GM18858 (cell line): ENCODE results near the gene LHX3.
"Not testable (repeated sequence)": the region's sequence is repeated elsewhere in the genome, so short reads cannot be mapped to it uniquely, and the experiment has no call there.

Experiments used
- ATAC-seq: cut with Tn5 transposase; IDR thresholded peaks from one replicate; pipeline ENCODE4 v1.9.1; 2021; ENCODE audit not compliant: unreplicated experiment

Gene LHX3

DNA sequence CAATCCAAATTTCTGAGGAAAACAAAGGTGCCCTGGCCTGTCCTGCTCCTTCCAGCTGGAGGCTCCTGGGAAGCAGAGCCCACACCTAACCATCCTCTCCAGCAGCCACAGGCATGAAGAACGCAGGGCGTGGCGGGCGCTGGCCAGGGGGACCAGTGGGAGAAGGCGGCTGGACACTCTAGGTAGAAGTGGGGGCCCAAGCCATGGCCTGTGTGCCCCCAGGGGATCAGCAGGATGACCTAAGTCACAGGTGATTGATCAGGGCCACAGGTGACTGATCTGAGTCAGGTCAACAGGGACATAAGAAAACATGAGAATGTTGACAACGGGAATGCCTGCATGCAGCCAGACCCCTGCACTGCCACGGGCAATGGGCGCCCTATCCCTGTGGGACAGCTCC lies 37.3 kb upstream of the LHX3 start:
- no peak for ATAC-seq

DNA sequence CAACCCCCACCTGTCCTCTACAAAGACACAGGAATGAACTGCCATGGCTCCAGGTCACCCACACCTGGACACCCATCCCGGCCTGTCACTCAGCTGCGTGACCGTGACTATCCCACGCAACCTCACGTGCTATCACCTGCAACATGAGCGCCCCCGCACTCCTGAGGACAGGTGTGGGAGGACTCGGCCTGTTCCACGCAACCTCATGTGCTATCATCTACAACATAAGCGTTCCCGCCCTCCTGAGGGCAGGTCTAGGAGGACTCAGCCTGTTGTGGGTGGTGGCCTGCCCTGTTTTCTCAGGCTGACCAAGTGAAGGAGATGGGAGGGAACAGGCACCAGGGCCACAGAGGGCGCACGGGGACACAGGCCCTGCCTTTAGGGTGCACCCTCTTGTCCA lies 36.6 kb upstream of the LHX3 start:
- ATAC-seq, result no peak

DNA sequence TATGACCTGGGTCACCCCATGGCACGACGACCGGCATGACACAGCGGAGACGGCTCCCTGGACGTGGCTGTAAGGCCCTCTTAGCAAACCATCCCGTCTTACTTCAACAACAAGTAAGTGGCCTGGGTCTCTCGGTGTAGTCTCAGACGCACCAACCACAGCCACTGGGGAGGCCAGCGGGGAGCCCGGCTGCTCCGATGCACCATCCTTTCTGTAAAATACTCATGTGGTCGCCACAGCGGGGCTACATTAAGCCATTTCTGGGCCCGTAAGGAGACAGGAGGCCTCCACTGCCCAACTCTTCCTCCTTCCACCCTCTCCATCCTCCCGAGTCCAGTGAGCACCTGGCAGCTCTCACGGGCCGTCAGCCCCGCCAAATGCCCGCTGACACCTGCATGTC lies 36.0 kb upstream of the LHX3 start:
- ATAC-seq, result no peak

DNA sequence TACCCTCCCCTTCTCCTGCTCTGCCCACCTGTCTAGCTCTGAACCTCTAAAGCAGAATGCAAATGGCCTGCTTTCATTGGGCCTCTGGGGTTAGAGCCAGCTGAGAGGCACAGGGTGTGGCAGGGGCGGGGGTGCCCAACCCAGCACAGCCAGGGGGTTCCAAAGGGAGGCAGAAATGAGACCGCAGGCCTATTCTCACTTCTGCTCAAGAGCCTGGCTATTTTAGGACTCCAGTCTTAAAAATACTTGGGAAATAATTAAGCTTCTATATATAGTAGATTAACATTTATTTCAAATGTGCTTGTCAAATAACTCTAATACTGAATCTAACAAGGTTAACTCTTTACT lies 35.0 kb upstream of the LHX3 start:
- no peak for ATAC-seq

DNA sequence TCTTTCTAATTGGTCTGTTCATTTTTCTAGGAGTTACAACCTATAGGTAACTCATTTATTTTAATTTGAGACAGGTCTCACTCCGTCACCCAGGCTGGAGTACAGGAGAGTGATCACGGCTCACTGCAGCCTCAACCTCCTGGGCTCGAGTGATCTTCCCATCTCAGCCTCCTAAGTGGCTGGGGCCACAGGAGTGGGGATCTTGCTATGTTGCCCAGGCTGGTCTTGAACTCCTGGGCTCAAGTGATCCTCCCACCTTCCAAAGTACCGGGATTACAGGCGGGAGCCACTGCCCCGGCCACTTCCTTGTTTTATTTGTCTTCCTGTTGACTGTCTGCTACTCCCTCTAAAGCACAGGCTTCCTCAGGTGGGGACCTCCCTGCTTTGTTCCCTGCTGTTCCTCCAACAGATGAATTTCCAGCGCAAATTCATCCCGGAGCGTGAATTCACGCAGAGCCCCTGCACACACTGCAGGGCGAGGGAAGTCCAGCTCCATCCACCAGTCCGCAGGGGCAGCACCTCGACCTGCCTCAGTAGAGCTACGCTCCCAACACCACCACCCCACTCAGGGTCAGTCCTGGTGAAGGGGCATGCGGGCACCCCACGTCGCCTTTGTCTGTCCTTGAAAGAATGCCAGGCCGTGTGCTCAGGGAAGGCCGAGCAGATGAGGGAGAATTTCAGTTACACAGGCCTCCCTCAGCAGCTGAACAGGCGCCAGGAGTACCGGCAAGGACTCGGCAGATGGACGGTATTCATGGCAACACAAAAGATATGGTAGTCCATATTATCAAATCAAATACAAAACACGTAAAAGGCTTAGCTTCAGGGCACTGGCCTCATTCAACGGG lies 34.4 kb upstream of the LHX3 start:
- ATAC-seq, result no peak

DNA sequence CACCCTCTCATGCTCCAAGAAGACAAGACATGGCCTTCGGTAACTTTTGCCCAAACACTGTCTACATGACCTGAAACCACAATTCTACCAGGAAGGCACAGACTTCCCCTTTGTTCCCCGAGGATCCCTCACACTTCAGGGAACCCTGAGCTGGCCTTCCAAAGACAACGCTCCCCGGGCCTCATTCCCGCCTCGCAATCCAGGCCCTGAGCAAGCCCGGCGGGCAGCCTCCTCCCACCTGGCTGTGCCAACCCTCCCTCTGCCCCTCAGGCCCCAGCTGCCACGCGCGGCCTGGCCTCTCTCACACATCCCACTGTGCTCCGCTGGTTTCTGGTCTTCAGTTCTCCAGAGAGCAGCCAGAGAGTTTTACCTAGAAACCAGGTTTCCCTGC lies 33.4 kb upstream of the LHX3 start:
- ATAC-seq, result no peak

DNA sequence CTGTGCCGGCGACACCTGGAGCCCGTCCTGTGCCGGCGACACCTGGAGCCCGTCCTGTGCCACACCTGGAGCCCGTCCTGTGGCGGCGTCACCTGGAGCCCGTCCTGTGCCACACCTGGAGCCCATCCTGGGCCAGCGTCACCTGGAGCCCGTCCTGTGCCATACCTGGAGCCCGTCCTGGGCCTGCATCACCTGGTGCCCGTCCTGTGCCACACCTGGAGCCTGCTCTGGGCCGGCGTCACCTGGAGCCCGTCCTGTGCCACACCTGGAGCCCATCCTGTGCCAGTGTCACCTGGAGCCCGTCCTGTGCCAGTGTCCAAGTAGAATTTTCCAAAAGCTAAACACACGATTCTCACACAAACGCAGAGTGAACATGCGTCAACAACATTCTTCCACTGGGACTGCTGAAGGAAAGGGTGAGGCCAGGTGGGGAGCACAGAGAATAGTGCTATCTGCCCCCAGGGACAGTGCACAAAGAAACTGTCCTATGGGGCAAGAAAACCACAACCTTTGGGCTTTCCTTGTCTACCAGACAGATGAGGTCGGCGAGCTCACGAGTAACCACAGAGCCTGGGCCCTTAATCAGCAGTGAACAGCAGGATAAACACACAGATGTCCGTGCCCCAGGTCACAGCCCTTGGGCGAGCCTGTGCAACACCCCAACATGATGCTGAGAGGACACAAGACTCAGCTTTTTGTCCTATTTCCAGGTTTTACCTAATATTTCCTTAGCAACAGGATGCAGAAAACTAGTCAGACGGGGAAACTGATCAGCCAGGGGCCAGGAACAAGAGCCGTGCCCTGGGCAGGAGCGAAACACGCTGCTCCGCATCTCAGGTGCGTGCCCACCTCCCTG lies 32.8 kb upstream of the LHX3 start:
- ATAC-seq, result no peak

DNA sequence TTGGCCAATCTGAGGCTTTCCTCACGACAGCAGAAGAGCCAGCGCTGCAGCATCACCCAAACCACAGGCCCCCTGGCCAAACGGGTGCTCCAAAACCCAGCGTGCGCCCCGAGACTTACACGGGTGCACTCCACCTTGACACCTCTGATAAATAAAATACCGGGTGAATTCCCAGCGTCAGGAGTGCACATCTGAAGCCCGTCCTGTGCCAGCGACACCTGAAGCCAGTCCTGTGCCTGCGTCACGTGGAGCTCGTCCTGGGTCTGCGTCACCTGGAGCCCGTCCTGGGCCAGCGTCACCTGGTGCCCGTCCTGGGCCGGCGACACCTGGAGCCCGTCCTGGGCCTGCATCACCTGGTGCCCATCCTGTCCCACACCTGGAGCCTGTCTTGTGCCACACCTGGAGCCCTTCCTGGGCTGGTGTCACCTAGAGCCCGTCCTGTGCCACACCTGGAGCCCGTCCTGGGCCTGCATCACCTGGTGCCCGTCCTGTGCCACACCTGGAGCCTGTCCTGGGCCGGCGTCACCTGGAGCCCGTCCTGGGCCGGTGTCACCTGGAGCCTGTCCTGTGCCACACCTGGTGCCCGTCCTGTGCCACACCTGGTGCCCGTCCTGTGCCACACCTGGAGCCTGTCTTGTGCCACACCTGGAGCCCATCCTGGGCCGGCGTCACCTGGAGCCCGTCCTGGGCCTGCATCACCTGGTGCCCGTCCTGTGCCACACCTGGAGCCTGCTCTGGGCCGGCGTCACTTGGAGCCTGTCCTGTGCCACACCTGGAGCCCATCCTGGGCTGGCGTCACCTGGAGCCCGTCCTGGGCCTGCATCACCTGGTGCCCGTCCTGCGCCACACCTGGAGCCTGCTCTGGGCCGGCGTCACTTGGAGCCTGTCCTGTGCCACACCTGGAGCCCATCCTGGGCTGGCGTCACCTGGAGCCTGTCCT lies 31.8 kb upstream of the LHX3 start:
- ATAC-seq, result not testable (repeated sequence)

DNA sequence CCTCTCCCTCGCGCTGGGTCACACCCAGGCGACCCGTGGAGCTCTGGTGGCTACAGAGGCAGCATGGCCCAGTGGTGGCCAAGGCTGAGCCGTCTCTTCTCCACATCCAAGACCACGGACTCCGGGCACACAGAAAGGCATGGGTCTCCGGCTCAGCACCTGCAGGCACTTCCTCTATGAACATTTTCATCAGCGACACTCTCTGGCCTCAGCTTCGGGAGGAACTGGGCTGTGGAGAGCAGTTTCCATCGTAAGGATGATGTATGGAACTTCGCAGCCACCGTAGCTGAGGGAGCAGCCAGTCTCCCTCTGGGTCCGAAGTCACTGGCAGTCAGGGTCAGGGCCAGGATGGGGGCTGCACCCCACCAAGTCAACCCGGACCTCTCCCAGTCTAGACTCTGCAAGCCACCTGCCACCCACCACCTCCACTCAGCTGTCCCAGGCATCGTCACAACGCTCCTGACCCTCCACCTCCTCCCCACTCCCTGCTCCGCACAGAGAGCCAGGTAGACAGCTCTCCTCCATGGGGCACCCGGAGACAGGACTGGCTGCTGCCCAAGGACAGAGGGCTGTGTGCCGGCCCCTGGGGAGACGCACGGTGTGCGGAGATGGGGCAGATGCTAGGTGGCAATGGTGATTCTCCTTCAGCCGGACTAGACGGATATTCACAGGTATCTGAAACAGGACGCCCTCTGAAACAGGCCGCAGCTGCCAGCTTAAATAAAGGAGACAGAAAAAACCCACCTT lies 31.0 kb upstream of the LHX3 start:
- no peak for ATAC-seq

DNA sequence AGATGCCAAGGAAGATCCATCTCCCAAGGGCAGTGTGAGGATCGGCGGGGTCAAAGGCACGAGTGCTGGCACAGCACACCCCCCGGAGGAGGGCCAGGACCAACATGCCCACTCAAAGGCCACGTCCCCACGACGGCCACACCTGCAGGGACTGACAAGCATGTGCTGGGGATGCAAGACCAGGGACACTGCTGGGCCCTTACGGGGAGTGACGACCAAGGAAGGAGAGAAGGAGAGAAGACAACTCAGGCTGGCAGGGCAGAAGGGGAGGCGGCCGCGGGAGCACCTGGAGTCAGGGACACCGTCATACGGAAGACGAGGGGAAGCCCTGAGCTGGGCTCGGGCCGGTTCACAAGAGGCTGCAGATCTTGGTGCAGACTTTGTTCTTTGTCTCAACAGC lies 30.2 kb upstream of the LHX3 start:
- no peak for ATAC-seq

DNA sequence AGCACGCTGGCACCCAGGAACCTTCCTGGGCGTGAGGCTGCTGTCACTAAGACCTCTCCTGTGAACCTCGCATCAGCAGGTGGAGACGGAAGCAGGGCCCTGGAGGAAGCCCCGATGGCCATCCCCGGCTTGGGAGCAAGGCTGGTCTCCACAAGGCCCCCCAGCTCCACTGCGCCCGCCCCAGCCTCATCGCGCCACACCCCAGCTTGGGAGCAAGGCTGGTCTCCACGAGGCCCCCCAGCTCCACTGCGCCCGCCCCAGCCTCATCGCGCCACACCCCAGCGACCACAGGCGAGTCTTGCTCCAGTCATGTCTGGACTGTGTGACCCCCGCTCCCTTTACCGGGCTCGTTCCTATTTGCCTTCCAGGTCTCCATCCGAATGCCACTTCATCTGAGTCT lies 29.7 kb upstream of the LHX3 start:
- no peak for ATAC-seq

DNA sequence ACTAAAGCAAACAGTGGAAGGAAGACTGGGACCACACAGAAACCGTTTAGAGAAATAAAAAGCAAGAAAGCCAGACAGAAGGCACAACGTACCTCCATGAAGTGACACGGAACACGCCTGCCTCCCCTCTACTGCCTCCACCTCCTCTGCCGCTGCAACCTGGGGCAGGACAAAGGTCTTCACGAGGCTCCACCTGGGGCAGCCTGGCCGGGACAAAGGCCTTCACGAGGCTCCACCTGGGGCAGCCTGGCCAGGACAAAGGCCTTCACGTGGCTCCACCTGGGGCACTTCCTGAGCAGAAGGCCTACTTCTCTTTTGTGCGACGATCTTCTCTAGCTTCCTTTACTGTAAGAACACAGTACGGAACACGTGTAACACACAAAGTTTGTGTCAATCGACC lies 28.9 kb upstream of the LHX3 start:
- ATAC-seq, result no peak

DNA sequence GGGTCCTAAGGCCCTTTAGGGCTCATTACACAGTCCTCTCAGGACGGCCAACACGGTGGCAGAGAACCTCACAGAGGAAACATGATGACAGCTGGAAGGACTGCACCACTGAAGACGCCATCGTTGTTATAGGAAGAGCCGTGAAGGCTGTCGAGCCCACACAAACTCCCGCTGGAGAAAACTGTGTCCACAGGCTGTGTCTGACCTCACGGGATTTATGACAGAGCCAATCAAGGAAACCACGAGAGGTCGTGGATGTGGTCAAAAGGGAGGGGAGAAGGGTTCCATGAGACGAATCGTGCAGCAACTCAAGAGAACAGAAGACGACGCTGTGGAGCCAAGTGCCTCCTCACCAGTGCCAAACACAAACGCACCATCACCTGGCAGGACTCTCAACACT lies 28.5 kb upstream of the LHX3 start:
- ATAC-seq, result no peak

DNA sequence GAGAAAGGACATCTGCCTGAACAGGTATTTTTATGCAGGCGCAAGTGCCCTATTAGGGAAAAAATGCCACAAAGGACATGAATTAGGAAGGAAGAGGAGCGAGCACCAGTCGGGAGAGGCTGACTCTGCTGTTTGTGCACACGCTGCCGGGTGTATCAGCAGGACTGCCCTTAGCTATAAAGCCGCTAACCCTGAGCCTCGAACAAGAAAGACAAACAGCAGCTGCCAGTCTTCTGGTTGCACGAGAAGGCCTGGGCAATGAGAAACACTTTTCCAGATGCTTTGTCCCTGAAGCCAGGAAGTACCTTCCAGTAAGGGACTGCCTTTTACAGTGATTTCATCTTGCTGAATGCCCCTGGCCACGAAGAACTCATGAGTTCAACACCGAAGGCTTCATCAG lies 28.0 kb upstream of the LHX3 start:
- ATAC-seq, result no peak

DNA sequence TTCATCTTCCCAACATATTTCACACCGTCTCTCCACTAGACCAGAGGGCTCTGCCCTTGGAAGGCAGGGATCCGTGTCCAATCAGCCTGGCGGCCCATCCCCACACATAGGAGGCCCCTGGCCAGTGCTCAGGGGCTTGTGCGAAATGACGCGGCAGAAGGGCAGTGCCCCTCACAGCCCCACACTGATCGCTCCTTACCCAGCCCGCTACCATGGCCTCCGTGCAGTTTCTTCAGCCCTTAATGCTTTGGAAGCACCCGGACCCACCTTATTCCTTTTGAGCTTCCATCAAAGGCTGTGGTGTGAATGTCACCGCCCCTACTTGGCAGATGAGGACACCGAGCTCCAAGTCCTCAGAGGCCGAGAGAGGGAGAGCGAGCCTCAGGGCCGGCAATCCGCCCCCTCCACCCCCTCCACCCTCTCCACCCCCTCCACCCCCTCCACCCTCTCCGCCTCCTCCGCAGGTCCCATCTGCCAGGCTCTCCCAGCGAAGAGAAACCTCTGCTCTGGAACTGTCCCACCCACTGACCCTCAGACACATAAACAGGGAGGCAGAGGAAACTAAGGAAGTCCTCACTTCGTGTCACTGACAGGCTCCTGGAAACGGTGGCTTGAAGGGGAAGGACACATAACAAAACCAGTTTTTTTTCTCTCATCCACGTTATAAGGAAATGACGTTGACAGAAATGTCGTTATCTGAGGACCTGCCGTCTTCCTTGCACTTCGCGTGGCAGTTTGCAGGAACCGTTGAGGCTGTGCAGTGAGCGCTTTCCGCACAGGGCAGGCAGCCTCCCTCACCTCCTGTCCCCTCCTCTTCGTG lies 26.8 kb upstream of the LHX3 start:
- ATAC-seq, result no peak

DNA sequence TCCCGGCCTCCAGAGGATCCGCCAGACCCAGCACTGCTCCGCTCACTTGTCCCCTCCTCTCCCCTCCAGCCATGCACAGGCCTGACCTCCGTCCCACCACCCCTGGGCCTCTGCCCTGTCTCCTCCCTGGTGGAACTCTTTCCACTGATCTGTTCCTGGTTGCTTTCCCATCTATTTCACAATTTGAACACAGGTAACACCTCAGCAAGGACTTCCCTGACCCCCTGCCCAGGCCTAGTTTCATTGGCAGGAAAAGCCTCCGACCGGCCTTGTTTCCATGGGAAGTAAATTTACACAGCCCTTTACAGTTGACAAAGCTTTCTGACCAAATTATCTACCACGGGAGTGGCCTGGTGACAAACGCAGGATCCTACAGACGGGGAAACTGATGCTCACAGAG lies 25.8 kb upstream of the LHX3 start:
- ATAC-seq, result no peak

DNA sequence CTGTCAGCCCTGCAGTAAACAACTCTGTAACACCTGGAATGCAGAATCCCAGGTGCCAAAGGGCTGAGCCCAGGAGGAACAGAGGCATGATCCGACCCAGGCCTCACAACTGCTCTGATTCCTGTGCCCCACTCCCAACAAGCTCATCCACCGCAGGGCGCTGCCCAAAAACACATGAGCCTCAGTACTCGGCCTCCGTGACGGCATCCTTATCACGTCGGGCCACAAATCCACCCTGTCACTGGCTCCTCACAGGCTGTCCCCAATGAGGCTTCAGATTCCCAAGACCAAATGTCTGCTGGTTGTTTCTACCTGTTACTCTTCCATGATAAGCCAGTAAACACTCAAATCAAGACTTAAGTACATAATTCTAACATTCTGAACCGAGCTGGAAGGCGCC lies 25.4 kb upstream of the LHX3 start:
- no peak for ATAC-seq

DNA sequence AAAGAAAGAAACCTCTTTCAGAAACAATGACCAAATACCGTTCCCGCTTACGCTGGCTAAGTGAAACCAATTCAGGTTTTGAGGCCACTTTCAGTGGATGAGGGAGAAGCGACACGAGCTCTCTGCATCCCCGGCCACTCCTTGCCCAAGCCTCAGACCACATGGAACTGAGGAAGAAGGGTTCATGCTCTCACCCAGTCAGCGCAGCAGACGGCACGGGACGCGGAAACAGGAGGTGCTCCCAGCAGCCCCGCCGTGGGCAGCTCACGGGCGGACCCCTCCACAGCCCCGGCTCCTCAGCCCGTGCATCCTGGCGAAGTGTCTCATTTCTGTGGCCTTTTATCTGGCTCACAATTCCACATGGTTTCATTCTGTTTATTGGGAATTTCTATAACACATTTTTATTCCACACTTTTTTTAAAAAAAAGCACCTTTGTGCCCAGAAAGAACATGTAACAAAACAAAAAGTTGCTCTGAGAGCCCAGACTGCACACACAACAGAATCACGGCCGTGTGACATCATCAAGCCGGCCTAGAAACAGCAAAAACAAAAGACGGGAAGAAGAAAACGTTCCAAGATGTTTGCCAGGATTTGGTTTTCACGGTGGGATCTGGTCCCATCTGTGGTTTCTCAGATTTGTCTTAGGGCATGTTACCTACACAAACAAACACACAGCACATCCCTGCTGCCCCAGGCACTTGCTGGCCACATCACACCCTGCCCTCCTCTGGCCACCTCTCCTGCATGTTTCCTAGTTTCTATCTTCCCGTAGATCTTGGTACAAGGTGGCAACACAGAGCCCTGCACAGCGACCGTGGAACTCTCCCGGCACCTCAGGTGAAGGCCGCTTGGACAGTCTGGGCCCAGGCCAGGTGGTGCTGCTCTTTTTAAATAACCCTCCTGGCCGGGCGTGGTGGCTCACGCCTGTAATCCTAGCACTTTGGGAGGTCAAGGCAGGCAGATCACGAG lies 24.5 kb upstream of the LHX3 start:
- ATAC-seq, result no peak
